Effector memory CD4-positive, alpha-beta T cell (primary cell): ENCODE data around the gene RMND5A.

Experiments used
- DNase-seq, 3 donors: peaks; one replicate each; pipeline ENCODE4 v3.0.0-alpha.2; 2020
- H3K27ac ChIP-seq: 2 replicates; pipeline ENCODE4 v1.7.0; 2013; ENCODE audit warnings: mild to moderate bottlenecking, low read length, moderate library complexity; ENCODE audit not compliant: insufficient read depth, poor library complexity, severe bottlenecking
- H3K27me3 ChIP-seq: replicated peaks from 2 replicates; pipeline ENCODE4 v1.7.0; 2013; ENCODE audit warnings: mild to moderate bottlenecking, low read length; ENCODE audit not compliant: insufficient read depth, control insufficient read depth, poor library complexity, severe bottlenecking
- H3K36me3 ChIP-seq: 2 replicates; pipeline ENCODE4 v1.7.0; 2013; ENCODE audit warnings: mild to moderate bottlenecking, low read length, moderate library complexity; ENCODE audit not compliant: control insufficient read depth, insufficient read depth
- H3K4me1 ChIP-seq: 2 replicates; pipeline ENCODE4 v1.7.0; 2013; ENCODE audit warnings: low read length, mild to moderate bottlenecking; ENCODE audit not compliant: control insufficient read depth, insufficient read depth, poor library complexity, severe bottlenecking
- H3K4me3 ChIP-seq: 2 replicates; pipeline ENCODE4 v1.7.0; 2013; ENCODE audit warnings: low read length, low read depth, mild to moderate bottlenecking; ENCODE audit not compliant: insufficient read depth, poor library complexity, severe bottlenecking
- H3K9me3 ChIP-seq: 2 replicates; pipeline ENCODE4 v1.7.0; 2013; ENCODE audit warnings: mild to moderate bottlenecking, low read length, moderate library complexity; ENCODE audit not compliant: control insufficient read depth

RMND5A gene

GRCh38 chr2:86825036-86825692 lies 105.1 kb downstream of the RMND5A start:
- H3K27ac ChIP-seq, result no peak overlapping the region
- no peak for DNase-seq
- H3K4me1 ChIP-seq, result no peaks in the 10 kb centered on the region
- no peaks in the 10 kb centered on the region for H3K36me3 ChIP-seq
- H3K27me3 ChIP-seq, result no peaks in the 10 kb centered on the region
- H3K4me3 ChIP-seq, result no peak overlapping the region
- no peaks in the 10 kb centered on the region for H3K9me3 ChIP-seq

- no peaks in the 10 kb centered on the region for H3K9me3 ChIP-seq
- no peaks in the 10 kb centered on the region for H3K4me1 ChIP-seq
- no peak for DNase-seq
- H3K36me3 ChIP-seq, result no peaks in the 10 kb centered on the region
- no peak overlapping the region for H3K27ac ChIP-seq
- no peaks in the 10 kb centered on the region for H3K27me3 ChIP-seq
- no peak overlapping the region for H3K4me3 ChIP-seq
These were observed 105.7 kb downstream of the RMND5A start for GRCh38 chr2:86825693-86826381.

- Histone ChIP-seq H3K27me3 (no peaks in the 10 kb centered on the region), H3K4me3 (no peak overlapping the region), H3K27ac (no peak overlapping the region), H3K9me3 (no peaks in the 10 kb centered on the region), H3K4me1 (no peaks in the 10 kb centered on the region), H3K36me3 (no peaks in the 10 kb centered on the region)
- DNase-seq, result no peak
These were observed 106.9 kb downstream of the RMND5A start for GRCh38 chr2:86826951-86827350.
